PC-9 (cell line): Measurements from ENCODE around the gene DDHD1. TPM values are rescaled to one million over a fixed set of nuclear protein-coding genes. Genes with fewer than 3 reads are reported as not detected.

Experiments used
- BruUV-seq: library from RNA; stranded (reverse); fragments of 400-500 nt; replicated peaks from 2 replicates; lab custom pipeline; 2021; lab: Mats Ljungman, UMichigan
- CTCF ChIA-PET: fragments of 300-600 bp; sonication (Branson Sonifier 250); formaldehyde crosslinking; loops from one replicate; lab custom pipeline; 2022; ENCODE audit warnings: antibody characterized with exemption; lab: Charles Lee
- POLR2A ChIA-PET: fragments of 300-600 bp; sonication (Branson Sonifier 250); formaldehyde crosslinking; loops from one replicate; lab custom pipeline; 2022; ENCODE audit warnings: antibody characterized with exemption; ENCODE audit not compliant: unreplicated experiment; lab: Charles Lee
- DNase-seq, 2 experiments: peaks; one replicate each; pipeline versions ENCODE4 v3.0.0 to v3.0.0-alpha.2; 2015 to 2022; ENCODE audit warnings: mixed read lengths in 1 of 2
- H2AFZ ChIP-seq: fragments of 200-600 bp; sonication (generic); 2 replicates; pipeline ENCODE4 v1.8.1; 2017; ENCODE audit warnings: antibody characterized with exemption
- H3F3A ChIP-seq: fragments of 200-600 bp; sonication (generic); 2 replicates; pipeline ENCODE4 v1.8.1; 2017; ENCODE audit warnings: antibody characterized with exemption, mild to moderate bottlenecking, low read depth; ENCODE audit not compliant: insufficient read depth
- H3K27ac ChIP-seq: fragments of 200-600 bp; sonication (generic); 2 replicates; pipeline ENCODE4 v1.6.1; 2016; ENCODE audit warnings: mixed run types
- H3K27me3 ChIP-seq: fragments of 200-600 bp; sonication (generic); 2 replicates; pipeline ENCODE4 v1.6.1; 2016; ENCODE audit warnings: low read depth, mixed run types; ENCODE audit not compliant: insufficient read depth
- H3K36me3 ChIP-seq: fragments of 200-600 bp; sonication (generic); 2 replicates; pipeline ENCODE4 v1.6.1; 2016; ENCODE audit warnings: low read depth, mixed run types
- H3K4me1 ChIP-seq: fragments of 200-600 bp; sonication (generic); replicated peaks from 2 replicates; pipeline ENCODE4 v1.6.1; 2016; ENCODE audit warnings: mixed run types; ENCODE audit not compliant: insufficient read depth
- H3K4me2 ChIP-seq: fragments of 200-600 bp; sonication (generic); 2 replicates; pipeline ENCODE4 v1.6.1; 2017; ENCODE audit warnings: mixed run types
- H3K4me3 ChIP-seq: fragments of 200-600 bp; sonication (generic); 2 replicates; pipeline ENCODE4 v1.6.1; 2016; ENCODE audit warnings: mixed run types
- H3K79me2 ChIP-seq: fragments of 200-600 bp; sonication (generic); 2 replicates; pipeline ENCODE4 v1.6.1; 2017; ENCODE audit warnings: low read depth, mixed run types
- H3K9me2 ChIP-seq: fragments of 200-600 bp; sonication (generic); 2 replicates; pipeline ENCODE4 v1.8.1; 2017; ENCODE audit warnings: mild to moderate bottlenecking; ENCODE audit not compliant: insufficient read depth
- H3K9me3 ChIP-seq: fragments of 200-600 bp; sonication (generic); 2 replicates; pipeline ENCODE4 v1.8.1; 2016; ENCODE audit warnings: low read depth; ENCODE audit not compliant: insufficient read depth
- H4K20me1 ChIP-seq: fragments of 200-600 bp; sonication (generic); 2 replicates; pipeline ENCODE4 v1.8.1; 2017; ENCODE audit not compliant: insufficient read depth
- CTCF ChIP-seq: fragments of 200-600 bp; sonication (generic); conservative IDR thresholded peaks from 2 replicates; pipeline ENCODE4 v1.6.1; 2017; ENCODE audit warnings: mixed run types, antibody characterized with exemption, mild to moderate bottlenecking, moderate library complexity
- EZH2 ChIP-seq: fragments of 200-600 bp; sonication (generic); IDR thresholded peaks from 2 replicates; pipeline ENCODE4 v1.8.0; 2017; ENCODE audit warnings: antibody characterized with exemption, low read depth
- intact Hi-C: fragments of 100-400 bp; cut with micrococcal nuclease; formaldehyde crosslinking; loops from one replicate; pipeline ENCODE4 v1.10.0; 2022; ENCODE audit not compliant: unreplicated experiment
- total RNA-seq: library from RNA; stranded (reverse); gene quantifications from 2 replicates; pipeline ENCODE4 v1.2.3, GENCODE V29; 2021

DDHD1 gene
- total RNA-seq, 1 experiment from 2014 or later, result 11.3 TPM

GRCh38 chr14:53023325-53023724 is 129.8 kb downstream of the DDHD1 start:
- Histone ChIP-seq H3K9me3 (no peaks in the 10 kb centered on the region), H4K20me1 (no peaks in the 10 kb centered on the region), H3K4me2 (no peak overlapping the region), H2AFZ (no peak overlapping the region), H3K27me3 (no peaks in the 10 kb centered on the region), H3K9me2 (no peaks in the 10 kb centered on the region), H3K4me1 (no peaks in the 10 kb centered on the region), H3K36me3 (no peaks in the 10 kb centered on the region), H3F3A (no peaks in the 10 kb centered on the region), H3K79me2 (no peaks in the 10 kb centered on the region), H3K4me3 (no peak overlapping the region), H3K27ac (no peak overlapping the region)
- intact Hi-C loops, result no loop called here
- CTCF ChIA-PET, result no interaction called here
- TF ChIP-seq EZH2 (no peak), CTCF (no peak)
- POLR2A ChIA-PET, result interaction anchor here (0.6 kb wide), 1 partner anchor 282 kb away, joined by 3 read pairs; no protein-coding TSS in a partner anchor
- BruUV-seq, result no TSS peak
- no peak for DNase-seq

- Histone ChIP-seq H3K27ac (no peak overlapping the region), H3K9me2 (no peaks in the 10 kb centered on the region), H3K4me3 (no peak overlapping the region), H3K4me2 (no peak overlapping the region), H3K79me2 (no peaks in the 10 kb centered on the region), H3F3A (no peaks in the 10 kb centered on the region), H4K20me1 (no peaks in the 10 kb centered on the region), H3K9me3 (no peaks in the 10 kb centered on the region), H3K4me1 (no peaks in the 10 kb centered on the region), H3K27me3 (no peaks in the 10 kb centered on the region), H2AFZ (no peak overlapping the region), H3K36me3 (no peaks in the 10 kb centered on the region)
- intact Hi-C loops, result no loop called here
- CTCF ChIA-PET, result no interaction called here
- POLR2A ChIA-PET, result no interaction called here
- TF ChIP-seq CTCF, result no peak
- no peak for TF ChIP-seq EZH2
- no peak for DNase-seq
- BruUV-seq, result no TSS peak
These were observed 130.5 kb downstream of the DDHD1 start for GRCh38 chr14:53022593-53022992.

- ChIA-PET POLR2A (no interaction called here), CTCF (no interaction called here)
- no peaks in the 10 kb centered on the region for H3K4me1 ChIP-seq
- H3K79me2 ChIP-seq, result no peaks in the 10 kb centered on the region
- H4K20me1 ChIP-seq, result no peaks in the 10 kb centered on the region
- DNase-seq, result no peak
- BruUV-seq, result no TSS peak
- H3F3A ChIP-seq, result no peaks in the 10 kb centered on the region
- no peaks in the 10 kb centered on the region for H3K36me3 ChIP-seq
- no peak overlapping the region for H3K4me3 ChIP-seq
- H3K9me3 ChIP-seq, result no peaks in the 10 kb centered on the region
- H3K27me3 ChIP-seq, result no peaks in the 10 kb centered on the region
- no peak overlapping the region for H3K27ac ChIP-seq
- H2AFZ ChIP-seq, result no peak overlapping the region
- intact Hi-C loops, result no loop called here
- TF ChIP-seq CTCF, result no peak
- no peak for TF ChIP-seq EZH2
- no peaks in the 10 kb centered on the region for H3K9me2 ChIP-seq
- H3K4me2 ChIP-seq, result no peak overlapping the region
These were observed 132.8 kb downstream of the DDHD1 start for GRCh38 chr14:53020193-53020932.
